ENCODE results near the gene ZBTB24. TPM values are rescaled to one million over a fixed set of nuclear protein-coding genes. Genes with fewer than 3 reads are reported as not detected.

Gene ZBTB24
- total and polyA plus RNA-seq, 2 donors (not counting 3 experiments of a cell fraction or from before 2014, with no cell fraction given): 1.9 to 6.2 TPM

DNA sequence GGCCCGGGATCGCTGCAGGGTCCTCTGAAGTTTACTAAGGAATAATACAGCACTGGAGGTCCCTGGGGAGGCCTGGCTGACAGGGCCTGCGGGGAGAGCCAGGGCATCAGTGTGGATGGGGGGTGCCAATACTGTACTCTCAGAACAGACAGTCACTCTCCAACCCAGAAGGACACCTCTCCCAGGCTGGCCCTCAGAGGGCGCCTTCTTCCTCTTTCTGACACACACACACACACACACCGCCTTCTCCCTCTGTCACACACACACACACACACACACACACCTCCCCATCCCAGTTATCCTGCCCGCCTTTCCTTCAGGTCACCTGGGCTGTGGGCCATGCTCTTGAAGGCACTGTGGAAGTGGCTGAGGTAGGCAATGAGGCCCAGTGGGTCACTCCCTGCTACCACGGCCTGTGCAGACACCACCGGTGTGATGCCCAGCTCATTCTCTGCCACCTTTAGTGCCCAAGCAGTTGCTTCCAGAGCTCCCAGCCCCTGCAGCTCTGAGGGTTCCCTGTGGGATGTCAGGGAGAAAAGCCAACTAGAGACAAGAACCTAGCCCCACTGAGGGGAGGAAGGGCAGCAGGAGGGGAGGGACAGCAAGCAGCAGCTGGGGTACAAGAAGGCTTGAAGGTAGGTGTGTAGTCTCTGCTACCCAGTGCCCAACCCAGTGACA, 35.0 kb downstream of the ZBTB24 start:
- POLR2A ChIA-PET: no interaction called here
- DNase-seq (ENCODE audit: low read depth, low spot score): no peak
- no TSS peak for BruUV-seq (replicated peaks)
- intact Hi-C loops (cut with micrococcal nuclease) (no loop called here), dilution Hi-C loops (cut with MboI; ENCODE audit: extremely low pct_ligation_motif_present, low sequenced_read_pairs) (no loop called here)
- CTCF ChIA-PET: no interaction called here
- no peaks in the 10 kb centered on the region for H3K27me3 ChIP-seq (ENCODE audit: control insufficient read depth in 2 of 2, insufficient read depth in 2 of 2, low read length in 2 of 2)
- H3K9ac ChIP-seq (replicated peaks; ENCODE audit: extremely low read depth, insufficient read depth, low read length): no peak overlapping the region
- H3K36me3 ChIP-seq (ENCODE audit: control insufficient read depth in 2 of 2, extremely low read depth in 1 of 2, insufficient read depth in 2 of 2, low read length in 2 of 2): peaks cover 0 to 15% of the 10 kb centered on the region in 2 experiments
- no peaks in the 10 kb centered on the region for H3K9me3 ChIP-seq (replicated peaks; ENCODE audit: control insufficient read depth, insufficient read depth, low read length)
- H3K27ac ChIP-seq (ENCODE audit: insufficient read depth, low read depth, low read length): no peak overlapping the region
- H3K9me1 ChIP-seq (replicated peaks; ENCODE audit: control insufficient read depth, extremely low read depth, insufficient read depth, low read length): no peaks in the 10 kb centered on the region
- H3K4me3 ChIP-seq (replicated peaks in 1 of 3; ENCODE audit: insufficient read depth in 1 of 3, low read depth in 1 of 3, low read length in 3 of 3): no peak overlapping the region
- no peak overlapping the region for H2AFZ ChIP-seq (ENCODE audit: low read depth, low read length)
- H3K79me2 ChIP-seq (ENCODE audit: control insufficient read depth, insufficient read depth, low read length): no peaks in the 10 kb centered on the region
- no peak overlapping the region for H3K4me2 ChIP-seq (ENCODE audit: insufficient read depth, low read length)
- TF ChIP-seq POLR2AphosphoS5 (IDR thresholded peaks at IDR 0.05; ENCODE audit: insufficient read depth, low read depth, low read length): no peak
- no peak for TF ChIP-seq CTCF (IDR thresholded peaks at IDR 0.05; ENCODE audit: extremely low read depth in 1 of 2, insufficient read depth in 1 of 2, low read depth in 1 of 2, low read length in 2 of 2)
- no peak for TF ChIP-seq FOS (IDR thresholded peaks at IDR 0.05; ENCODE audit: borderline replicate concordance, insufficient read depth, low read length)
- no peak for TF ChIP-seq JUN (IDR thresholded peaks at IDR 0.05; ENCODE audit: borderline replicate concordance, insufficient read depth, insufficient read length, low read depth)
- TF ChIP-seq, protein P1, sequence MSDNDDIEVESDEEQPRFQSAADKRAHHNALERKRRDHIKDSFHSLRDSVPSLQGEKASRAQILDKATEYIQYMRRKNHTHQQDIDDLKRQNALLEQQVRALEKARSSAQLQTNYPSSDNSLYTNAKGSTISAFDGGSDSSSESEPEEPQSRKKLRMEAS (IDR thresholded peaks at IDR 0.05; ENCODE audit: insufficient read depth, insufficient read length): no peak
- TF ChIP-seq GATA2 (IDR thresholded peaks at IDR 0.05; ENCODE audit: insufficient read depth, insufficient read length, low read depth, low read length): no peak
- no peak for TF ChIP-seq POLR2A (IDR thresholded peaks at IDR 0.05; ENCODE audit: low read depth, low read length)
- no peak for TF ChIP-seq MYC (IDR thresholded peaks at IDR 0.05; ENCODE audit: low read depth, low read length)
- TF ChIP-seq EZH2 (IDR thresholded peaks at IDR 0.05; ENCODE audit: borderline replicate concordance, low read depth, low read length, severe bottlenecking): no peak
- H4K20me1 ChIP-seq (replicated peaks; ENCODE audit: control insufficient read depth, extremely low read depth, insufficient read depth, low read length): no peaks in the 10 kb centered on the region
- no peak for FAIRE-seq
- H3K4me1 ChIP-seq (ENCODE audit: control insufficient read depth, extremely low read depth, insufficient read depth, low read length): no peaks in the 10 kb centered on the region

All from endothelial cell of umbilical vein (primary cell).